ENCODE data around the gene CALHM6. TPM values are rescaled to one million over a fixed set of nuclear protein-coding genes. Genes with fewer than 3 reads are reported as not detected.

CALHM6 gene
- total and polyA plus RNA-seq, 2 of the 8 experiments (the other 6 are each of a cell fraction or from before 2014, with no cell fraction given): 0.93 to 1.8 TPM

GRCh38 chr6:116482780-116483179, 21.6 kb downstream of the CALHM6 start:
- Histone ChIP-seq H4K5ac (ENCODE audit: insufficient read length, low read depth, low read length) (no peak overlapping the region), H2AK5ac (ENCODE audit: low read depth, low read length) (no peak overlapping the region), H4K20me1 (replicated peaks in 1 of 2; ENCODE audit: control insufficient read depth in 1 of 2, insufficient read depth in 2 of 2, low read length in 2 of 2) (no peaks in the 10 kb centered on the region), H4K8ac (ENCODE audit: extremely low read depth, insufficient read depth, low read length) (no peak overlapping the region), H2BK12ac (ENCODE audit: low read depth, low read length) (no peak overlapping the region), H2BK120ac (replicated peaks; ENCODE audit: low read depth, low read length) (no peak overlapping the region), H2BK20ac (ENCODE audit: low read length) (no peak overlapping the region), H3K4me2 (ENCODE audit: insufficient read depth in 1 of 2, low read depth in 2 of 2, low read length in 2 of 2) (no peak overlapping the region), H3K36me3 (ENCODE audit: control insufficient read depth in 2 of 4, insufficient read depth in 4 of 4, low read length in 3 of 4) (no peaks in the 10 kb centered on the region), H2AFZ (ENCODE audit: low read length) (no peak overlapping the region), H2BK15ac (ENCODE audit: low read length) (no peak overlapping the region), H3K56ac (replicated peaks; ENCODE audit: insufficient read length, low read depth, low read length) (no peak overlapping the region), H3K9me3 (ENCODE audit: insufficient read depth in 2 of 2, low read depth in 1 of 2, low read length in 1 of 2) (no peaks in the 10 kb centered on the region), H3K4ac (replicated peaks; ENCODE audit: insufficient read length, low read depth, low read length) (no peak overlapping the region), H3K23me2 (ENCODE audit: low read depth, low read length) (no peaks in the 10 kb centered on the region), H3K27me3 (replicated peaks in 1 of 4; ENCODE audit: control insufficient read depth in 3 of 4, extremely low read depth in 1 of 4, insufficient read depth in 3 of 4, low read length in 3 of 4) (no peaks in the 10 kb centered on the region), H4K91ac (replicated peaks; ENCODE audit: insufficient read length, low read length) (no peak overlapping the region), H3K23ac (ENCODE audit: insufficient read length) (no peak overlapping the region), H3K9ac (replicated peaks in 1 of 4; ENCODE audit: extremely low read depth in 1 of 4, low read depth in 3 of 4, low read length in 3 of 4) (no peak overlapping the region), H3K79me1 (ENCODE audit: low read depth, low read length) (no peaks in the 10 kb centered on the region), H3K79me2 (ENCODE audit: control insufficient read depth in 1 of 2, insufficient read depth in 2 of 2, low read length in 2 of 2) (no peaks in the 10 kb centered on the region), H3K4me3 (ENCODE audit: extremely low read depth in 1 of 4, insufficient read depth in 2 of 4, low read depth in 3 of 4, low read length in 4 of 4) (no peak overlapping the region), H2BK5ac (ENCODE audit: low read depth, low read length) (no peak overlapping the region), H3K4me1 (replicated peaks in 1 of 4; ENCODE audit: control insufficient read depth in 3 of 4, insufficient read depth in 4 of 4, low read length in 3 of 4) (no peaks in the 10 kb centered on the region), H3K14ac (ENCODE audit: insufficient read length) (no peak overlapping the region), H3K18ac (ENCODE audit: extremely low read depth, low read length) (no peak overlapping the region), H3K27ac (ENCODE audit: low read depth, low read length) (no peak overlapping the region)
- POLR2A ChIA-PET (ENCODE audit: partially characterized antibody): no interaction called here
- CTCF ChIA-PET (ENCODE audit: partially characterized antibody): no interaction called here
- DNase-seq (ENCODE audit: low read depth in 1 of 2, low spot score in 2 of 2): no peak
- WGBS, 2 experiments (ENCODE audit: extremely low coverage in 1 of 2, insufficient coverage in 1 of 2, insufficient read length in 1 of 2, insufficient replicate concordance in 2 of 2, low coverage in 1 of 2, low lambda C conversion rate in 2 of 2, missing lambda C conversion rate in 1 of 2): 86% methylated on average over 1 of the region's 1 CpG; no CpG with 5 or more reads in 1 of the 2 experiments
- FAIRE-seq: no peak
- no peak for TF ChIP-seq CREB1 (IDR thresholded peaks at IDR 0.05)
- TF ChIP-seq SP1 (IDR thresholded peaks at IDR 0.05; ENCODE audit: low read depth, low read length): no peak
- no peak for TF ChIP-seq RBBP5 (IDR thresholded peaks at IDR 0.05; ENCODE audit: borderline replicate concordance, low read depth, low read length)
- TF ChIP-seq YY1 (IDR thresholded peaks at IDR 0.05; ENCODE audit: low read depth, low read length): no peak
- TF ChIP-seq KDM4A (IDR thresholded peaks at IDR 0.05; ENCODE audit: low read depth, low read length, severe bottlenecking): no peak
- TF ChIP-seq KDM1A (IDR thresholded peaks at IDR 0.05; ENCODE audit: borderline replicate concordance, low read length): no peak
- TF ChIP-seq EGR1 (IDR thresholded peaks at IDR 0.05; ENCODE audit: borderline replicate concordance, low read depth, low read length): no peak
- no peak for TF ChIP-seq MAX (IDR thresholded peaks at IDR 0.05)
- no peak for TF ChIP-seq RFX5 (IDR thresholded peaks at IDR 0.05; ENCODE audit: borderline replicate concordance, low read depth, low read length)
- TF ChIP-seq, protein P1, sequence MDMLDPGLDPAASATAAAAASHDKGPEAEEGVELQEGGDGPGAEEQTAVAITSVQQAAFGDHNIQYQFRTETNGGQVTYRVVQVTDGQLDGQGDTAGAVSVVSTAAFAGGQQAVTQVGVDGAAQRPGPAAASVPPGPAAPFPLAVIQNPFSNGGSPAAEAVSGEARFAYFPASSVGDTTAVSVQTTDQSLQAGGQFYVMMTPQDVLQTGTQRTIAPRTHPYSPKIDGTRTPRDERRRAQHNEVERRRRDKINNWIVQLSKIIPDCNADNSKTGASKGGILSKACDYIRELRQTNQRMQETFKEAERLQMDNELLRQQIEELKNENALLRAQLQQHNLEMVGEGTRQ (IDR thresholded peaks at IDR 0.05; ENCODE audit: low read length): no peak
- TF ChIP-seq CTCF (IDR thresholded peaks at IDR 0.05; ENCODE audit: control extremely low read depth in 1 of 3, insufficient read depth in 1 of 3, low read depth in 1 of 3, low read length in 3 of 3): no peak
- no peak for TF ChIP-seq ASH2L (IDR thresholded peaks at IDR 0.05; ENCODE audit: low read length)

All from H1 (cell line).